Thoracic aorta (tissue), 2 donors: ENCODE data around the gene SLC7A6. TPM values are rescaled to one million over a fixed set of nuclear protein-coding genes. Genes with fewer than 3 reads are reported as not detected.

Experiments
- ATAC-seq: fragments of 150-250 bp; one replicate; pipeline ENCODE4 v1.8.0; 2017; ENCODE audit warnings: low read depth; ENCODE audit not compliant: insufficient number of reproducible peaks, low FRiP score
- DNase-seq: peaks from one replicate; pipeline ENCODE4 v3.0.0-alpha.2; 2020; ENCODE audit warnings: low spot score
- H3K27ac ChIP-seq, 2 donors: fragments of 200-600 bp; sonication (generic); 1 replicate in 1 of 2; 2 replicates in 1 of 2; pipeline ENCODE4 v1.5.1; 2016; ENCODE audit warnings: mild to moderate bottlenecking in 2 of 2, moderate library complexity in 2 of 2
- H3K27me3 ChIP-seq: fragments of 200-600 bp; sonication (generic); replicated peaks from 2 replicates; pipeline ENCODE4 v1.6.0; 2016; ENCODE audit warnings: mild to moderate bottlenecking; ENCODE audit not compliant: insufficient read depth
- H3K36me3 ChIP-seq: fragments of 200-600 bp; sonication (generic); one replicate; pipeline ENCODE4 v1.5.1; 2016
- H3K4me1 ChIP-seq, 2 donors: fragments of 200-600 bp; sonication (generic); 1 replicate in 1 of 2; 2 replicates in 1 of 2; pipeline versions ENCODE4 v1.5.1 to v1.6.0; 2016; ENCODE audit warnings: low read depth in 2 of 2, mild to moderate bottlenecking in 1 of 2; ENCODE audit not compliant: control insufficient read depth in 1 of 2
- H3K4me3 ChIP-seq: fragments of 200-600 bp; sonication (generic); 2 replicates; pipeline ENCODE4 v1.5.1; 2016; ENCODE audit warnings: mild to moderate bottlenecking
- H3K9me3 ChIP-seq: fragments of 200-600 bp; sonication (generic); 2 replicates; pipeline ENCODE4 v1.5.1; 2016
- total RNA-seq, 2 donors: library from RNA; depleted of rRNA; stranded (reverse); fragments of >200 nt; gene quantifications; one replicate each; pipeline versions ENCODE4 v1.1.0 to v1.2.3, GENCODE V29; 2016
- TF ChIP-seq, protein P1 (sequence below): fragments of 200-600 bp; sonication (generic); IDR thresholded peaks from one replicate; pipeline ENCODE4 v1.5.1; 2019; ENCODE audit warnings: antibody characterized with exemption

The SLC7A6 gene
- total RNA-seq, 2 donors from 2014 or later, result 92.1 to 125 TPM

DNA sequence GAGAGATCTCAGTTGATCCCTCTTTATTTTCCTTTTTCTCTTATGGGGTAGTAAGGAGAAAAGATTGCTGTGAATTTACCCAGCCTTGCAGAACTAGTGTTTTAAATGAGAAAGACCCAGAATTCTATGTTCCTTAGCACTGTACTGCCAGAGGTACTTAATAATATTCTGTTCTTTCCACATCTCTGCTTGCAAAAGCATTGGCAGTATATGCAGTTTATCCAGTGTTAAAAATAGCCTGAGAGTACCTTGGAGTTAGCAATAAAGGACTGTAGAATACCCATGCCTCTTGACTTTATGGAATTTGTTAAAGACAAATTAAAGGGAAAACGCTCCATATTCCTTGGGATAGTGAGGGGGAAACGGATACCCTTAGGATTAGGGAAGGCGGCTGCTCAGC, 11.9 kb downstream of the SLC7A6 start:
- Histone ChIP-seq H3K4me1 (peaks cover 23 to 32% of the 10 kb centered on the region in 2 donors), H3K27me3 (no peaks in the 10 kb centered on the region), H3K27ac (peak overlapping the region; percentile 62 to 74), H3K36me3 (peaks cover 7% of the 10 kb centered on the region), H3K4me3 (peak overlapping the region; percentile 7), H3K9me3 (no peaks in the 10 kb centered on the region)
- ATAC-seq (no peak), DNase-seq (no peak)
- TF ChIP-seq, protein P1, sequence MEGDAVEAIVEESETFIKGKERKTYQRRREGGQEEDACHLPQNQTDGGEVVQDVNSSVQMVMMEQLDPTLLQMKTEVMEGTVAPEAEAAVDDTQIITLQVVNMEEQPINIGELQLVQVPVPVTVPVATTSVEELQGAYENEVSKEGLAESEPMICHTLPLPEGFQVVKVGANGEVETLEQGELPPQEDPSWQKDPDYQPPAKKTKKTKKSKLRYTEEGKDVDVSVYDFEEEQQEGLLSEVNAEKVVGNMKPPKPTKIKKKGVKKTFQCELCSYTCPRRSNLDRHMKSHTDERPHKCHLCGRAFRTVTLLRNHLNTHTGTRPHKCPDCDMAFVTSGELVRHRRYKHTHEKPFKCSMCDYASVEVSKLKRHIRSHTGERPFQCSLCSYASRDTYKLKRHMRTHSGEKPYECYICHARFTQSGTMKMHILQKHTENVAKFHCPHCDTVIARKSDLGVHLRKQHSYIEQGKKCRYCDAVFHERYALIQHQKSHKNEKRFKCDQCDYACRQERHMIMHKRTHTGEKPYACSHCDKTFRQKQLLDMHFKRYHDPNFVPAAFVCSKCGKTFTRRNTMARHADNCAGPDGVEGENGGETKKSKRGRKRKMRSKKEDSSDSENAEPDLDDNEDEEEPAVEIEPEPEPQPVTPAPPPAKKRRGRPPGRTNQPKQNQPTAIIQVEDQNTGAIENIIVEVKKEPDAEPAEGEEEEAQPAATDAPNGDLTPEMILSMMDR, result no peak

DNA sequence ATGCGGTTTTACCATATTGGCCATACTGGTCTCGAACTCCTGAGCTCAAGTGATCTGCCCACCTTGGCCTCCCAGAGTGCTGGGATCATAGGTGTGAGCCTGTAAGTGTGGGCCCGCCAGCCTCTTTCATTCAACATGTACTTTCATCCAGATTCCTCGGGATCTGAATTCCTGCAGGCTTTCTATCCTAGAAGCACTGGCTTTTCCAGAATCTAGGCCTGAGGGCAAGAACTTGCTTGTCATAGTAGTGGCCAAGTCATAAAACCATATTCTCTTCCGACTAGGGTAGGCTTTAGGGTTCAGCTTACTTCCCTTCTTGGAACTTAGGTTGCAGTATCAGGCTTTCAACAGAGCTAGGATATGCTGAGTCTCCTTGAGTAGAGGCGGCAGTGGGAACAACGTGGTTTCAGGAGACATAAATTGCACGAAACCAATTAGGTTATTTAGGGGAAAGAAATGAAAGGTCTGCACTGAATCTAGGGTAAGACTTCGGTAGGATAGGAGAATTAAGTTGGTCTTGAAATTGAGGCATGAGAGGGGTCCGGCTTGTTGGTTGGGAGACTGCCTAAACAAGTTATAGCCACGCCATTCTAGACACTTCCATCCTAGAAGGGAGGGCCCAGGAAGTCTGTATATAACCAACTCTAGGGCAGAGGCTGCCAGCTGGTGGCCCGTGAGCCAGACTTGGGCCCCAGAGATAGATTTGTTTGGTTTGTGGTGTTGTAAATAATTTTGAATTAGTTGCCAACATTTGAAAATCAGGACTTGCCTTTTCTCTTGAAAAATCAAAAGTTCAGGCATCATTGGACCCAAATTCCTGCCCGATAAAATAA, 15.6 kb downstream of the SLC7A6 start:
- no peaks in the 10 kb centered on the region for H3K27me3 ChIP-seq
- no peak overlapping the region for H3K4me3 ChIP-seq
- H3K27ac ChIP-seq, result no peak overlapping the region
- H3K36me3 ChIP-seq, result peaks cover 7% of the 10 kb centered on the region
- ATAC-seq (no peak), DNase-seq (no peak)
- TF ChIP-seq, protein P1, result no peak
- peaks cover 32 to 36% of the 10 kb centered on the region in 2 donors for H3K4me1 ChIP-seq
- H3K9me3 ChIP-seq, result no peaks in the 10 kb centered on the region

DNA sequence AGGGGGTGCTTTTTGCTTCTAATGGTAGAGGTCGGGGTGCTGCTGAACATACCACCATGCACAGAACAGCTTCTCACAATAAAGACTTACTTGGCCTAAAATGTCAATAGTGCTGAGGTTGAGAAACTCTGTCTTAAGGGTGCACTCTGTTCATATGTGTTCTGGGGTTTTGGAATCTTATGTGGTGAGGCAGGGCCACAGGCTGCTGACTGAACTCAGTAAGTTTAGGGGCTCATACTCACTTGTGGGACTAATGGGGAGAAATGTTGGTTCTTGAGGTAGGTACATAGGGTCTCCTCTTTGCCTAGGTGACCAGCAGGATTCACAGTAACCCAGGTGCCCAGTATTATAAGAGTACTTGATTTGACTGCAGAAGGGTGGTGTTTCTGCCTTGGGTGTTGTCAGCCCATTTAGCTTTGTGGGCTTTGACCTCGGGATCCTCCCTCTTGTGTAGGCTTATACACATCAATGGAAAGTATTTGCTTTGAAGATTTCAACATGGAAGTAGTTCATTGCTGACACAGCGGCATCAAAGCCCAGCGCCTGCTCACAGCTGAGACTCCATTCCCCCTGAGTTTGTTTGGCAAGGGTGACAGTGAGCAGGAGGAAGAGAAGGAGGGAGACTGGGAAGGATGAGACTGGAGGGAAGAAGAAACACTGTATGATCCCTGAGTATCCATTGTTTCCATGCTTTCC, 17.2 kb downstream of the SLC7A6 start:
- H3K27ac ChIP-seq, result no peak overlapping the region
- H3K9me3 ChIP-seq, result no peaks in the 10 kb centered on the region
- no peak for DNase-seq
- TF ChIP-seq, protein P1, result no peak
- peaks cover 5% of the 10 kb centered on the region for H3K36me3 ChIP-seq
- H3K4me3 ChIP-seq, result no peak overlapping the region
- H3K27me3 ChIP-seq, result no peaks in the 10 kb centered on the region
- ATAC-seq, result no peak
- H3K4me1 ChIP-seq, result peaks cover 24 to 34% of the 10 kb centered on the region in 2 donors

DNA sequence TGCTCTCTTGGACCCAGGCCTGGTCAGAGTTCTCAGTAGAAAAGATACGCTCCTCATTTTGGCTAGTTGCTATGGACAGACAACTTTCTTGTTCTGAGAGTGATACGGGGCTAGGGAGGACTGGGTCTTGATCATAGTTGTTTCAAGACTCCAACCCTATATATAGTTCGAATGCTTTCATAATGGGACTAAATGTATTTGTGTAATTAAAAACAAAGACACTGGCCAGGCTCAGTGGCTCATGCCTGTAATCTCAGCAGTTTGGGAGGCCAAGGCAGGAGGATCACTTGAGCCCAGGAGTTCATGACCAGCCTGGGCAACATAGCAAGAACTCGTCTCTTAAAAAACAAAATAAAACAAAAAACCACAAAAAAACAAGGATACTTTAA, 17.7 kb downstream of the SLC7A6 start:
- TF ChIP-seq, protein P1, result no peak
- Histone ChIP-seq H3K9me3 (no peaks in the 10 kb centered on the region), H3K4me1 (peaks cover 21 to 34% of the 10 kb centered on the region in 2 donors), H3K27me3 (no peaks in the 10 kb centered on the region), H3K36me3 (peaks cover 5% of the 10 kb centered on the region), H3K27ac (no peak overlapping the region), H3K4me3 (no peak overlapping the region)
- ATAC-seq (no peak), DNase-seq (no peak)

DNA sequence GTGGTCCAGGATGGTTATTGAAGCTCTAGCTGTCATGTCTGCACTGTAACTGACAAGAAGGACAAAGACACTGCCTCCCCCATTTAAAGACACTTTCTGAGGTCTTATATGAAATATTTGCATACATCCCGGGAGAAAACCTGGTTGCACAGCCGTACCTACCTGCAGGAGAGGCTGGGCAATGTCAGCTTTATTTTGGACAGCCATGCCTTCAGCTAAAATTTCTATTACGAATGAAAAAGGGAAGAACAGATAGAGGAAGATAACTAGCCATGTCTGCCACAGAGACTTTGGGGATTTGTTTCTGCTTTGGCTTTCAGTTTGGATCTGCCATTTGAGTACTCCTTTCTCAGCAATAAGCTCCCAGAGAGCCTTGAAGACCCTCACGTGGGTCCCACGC, 19.0 kb downstream of the SLC7A6 start:
- H3K4me3 ChIP-seq, result no peak overlapping the region
- H3K27ac ChIP-seq, result peak overlapping the region; percentile 35 to 63
- ATAC-seq, result no peak
- H3K4me1 ChIP-seq, result peaks cover 32 to 47% of the 10 kb centered on the region in 2 donors
- no peak for DNase-seq
- no peaks in the 10 kb centered on the region for H3K9me3 ChIP-seq
- H3K27me3 ChIP-seq, result no peaks in the 10 kb centered on the region
- peaks cover 5% of the 10 kb centered on the region for H3K36me3 ChIP-seq
- TF ChIP-seq, protein P1, result no peak
